Neural crest cell (in vitro differentiated cells): ENCODE results near the gene APOLD1. TPM values are rescaled to one million over a fixed set of nuclear protein-coding genes. Genes with fewer than 3 reads are reported as not detected.

Experiments used
- DNase-seq: peaks from one replicate; pipeline ENCODE4 v3.0.0; 2021; ENCODE audit warnings: low read depth, mixed read lengths, low spot score
- H3K27ac Mint-ChIP-seq: one replicate; pipeline ENCODE4 v1.8.0; 2021; ENCODE audit warnings: mild to moderate bottlenecking, mixed read lengths; ENCODE audit not compliant: unreplicated experiment
- H3K27me3 Mint-ChIP-seq: 2 replicates; pipeline ENCODE4 v1.8.0; 2021; ENCODE audit warnings: low read depth, mild to moderate bottlenecking, mixed read lengths
- H3K36me3 Mint-ChIP-seq: 2 replicates; pipeline ENCODE4 v1.8.0; 2021; ENCODE audit warnings: low read depth, mild to moderate bottlenecking, mixed read lengths
- H3K4me1 Mint-ChIP-seq: 2 replicates; pipeline ENCODE4 v1.8.0; 2021; ENCODE audit warnings: mixed read lengths
- H3K4me3 Mint-ChIP-seq: one replicate; pipeline ENCODE4 v1.8.0; 2021; ENCODE audit warnings: mild to moderate bottlenecking, mixed read lengths
- H3K9me3 Mint-ChIP-seq: 2 replicates; pipeline ENCODE4 v1.8.0; 2021; ENCODE audit warnings: mixed read lengths
- CTCF ChIP-seq: fragments of 200-600 bp; sonication (generic); conservative IDR thresholded peaks from 2 replicates; pipeline ENCODE4 v1.5.0; 2021; ENCODE audit warnings: antibody characterized with exemption, mild to moderate bottlenecking
- total RNA-seq: library from RNA; stranded (reverse); gene quantifications from 2 replicates; pipeline ENCODE4 v1.2.1, GENCODE V29; 2021

Gene APOLD1
- total RNA-seq, 1 donor from 2014 or later, result 4.8 TPM

- no peak overlapping the region for H3K27ac Mint-ChIP-seq
- peaks cover 3% of the 10 kb centered on the region for H3K36me3 Mint-ChIP-seq
- H3K4me3 Mint-ChIP-seq, result no peak overlapping the region
- H3K27me3 Mint-ChIP-seq, result no peaks in the 10 kb centered on the region
- TF ChIP-seq CTCF, result no peak
- H3K9me3 Mint-ChIP-seq, result no peaks in the 10 kb centered on the region
- DNase-seq, result no peak
- H3K4me1 Mint-ChIP-seq, result peaks cover 8% of the 10 kb centered on the region
Observed at GRCh38 chr12:12757121-12757520, 28.3 kb upstream of the APOLD1 start.

DNA sequence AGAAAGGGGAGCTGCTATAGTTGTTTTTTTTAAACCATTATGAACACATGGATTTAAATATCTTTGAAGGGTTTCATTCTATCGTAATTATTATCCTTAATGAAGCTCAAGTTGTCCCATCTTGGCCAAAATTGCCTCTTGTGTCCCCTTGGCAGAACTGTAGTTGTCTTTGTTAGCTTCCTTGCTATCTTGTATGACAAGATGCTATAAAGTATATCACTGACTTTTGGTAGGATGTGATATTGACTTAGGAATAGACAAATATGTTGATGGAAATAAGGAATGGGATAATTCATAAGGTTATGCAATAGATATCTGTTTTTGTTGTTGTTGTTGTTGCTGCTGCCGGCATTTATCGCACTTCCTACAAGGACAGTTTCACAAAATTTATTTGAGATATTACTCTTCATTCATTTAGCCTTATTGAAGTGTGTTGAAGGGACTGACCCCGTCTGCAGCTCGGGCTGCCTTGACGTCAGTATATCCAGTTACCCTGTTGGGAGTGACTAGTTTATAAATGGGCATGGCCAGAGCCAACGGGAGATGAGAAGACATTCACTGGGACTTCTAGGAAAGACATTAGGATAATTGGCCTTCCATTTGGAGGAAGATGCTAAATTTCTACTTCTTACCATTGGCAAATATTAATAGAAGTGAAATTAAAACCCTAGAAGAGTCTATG, 26.1 kb upstream of the APOLD1 start:
- Mint-ChIP-seq H3K4me3 (no peak overlapping the region), H3K27ac (no peak overlapping the region)
- TF ChIP-seq CTCF, result no peak

GRCh38 chr12:12764824-12765223, 20.6 kb upstream of the APOLD1 start:
- Mint-ChIP-seq H3K4me3 (no peak overlapping the region), H3K27ac (no peak overlapping the region), H3K9me3 (no peaks in the 10 kb centered on the region), H3K27me3 (no peaks in the 10 kb centered on the region), H3K4me1 (no peaks in the 10 kb centered on the region), H3K36me3 (peaks cover 5% of the 10 kb centered on the region)
- no peak for DNase-seq
- no peak for TF ChIP-seq CTCF

More for the DNA sequence above, 26.1 kb upstream of the APOLD1 start:
- H3K4me1 Mint-ChIP-seq, result peaks cover 8% of the 10 kb centered on the region
- no peaks in the 10 kb centered on the region for H3K27me3 Mint-ChIP-seq
- H3K9me3 Mint-ChIP-seq, result no peaks in the 10 kb centered on the region
- peaks cover 3% of the 10 kb centered on the region for H3K36me3 Mint-ChIP-seq
- DNase-seq, result no peak

- H3K36me3 Mint-ChIP-seq, result peaks cover 7% of the 10 kb centered on the region
- H3K4me1 Mint-ChIP-seq, result no peaks in the 10 kb centered on the region
- DNase-seq, result no peak
- no peak overlapping the region for H3K27ac Mint-ChIP-seq
- H3K4me3 Mint-ChIP-seq, result no peak overlapping the region
- peaks cover 3% of the 10 kb centered on the region for H3K9me3 Mint-ChIP-seq
- H3K27me3 Mint-ChIP-seq, result no peaks in the 10 kb centered on the region
- no peak for TF ChIP-seq CTCF
Observed at GRCh38 chr12:12770262-12770661, 15.2 kb upstream of the APOLD1 start.

GRCh38 chr12:12774791-12775190, 10.7 kb upstream of the APOLD1 start:
- H3K27ac Mint-ChIP-seq, result no peak overlapping the region
- DNase-seq, result no peak
- no peak overlapping the region for H3K4me3 Mint-ChIP-seq
- peaks cover 5% of the 10 kb centered on the region for H3K4me1 Mint-ChIP-seq
- no peaks in the 10 kb centered on the region for H3K27me3 Mint-ChIP-seq
- peaks cover 5% of the 10 kb centered on the region for H3K36me3 Mint-ChIP-seq
- TF ChIP-seq CTCF, result no peak
- peaks cover 3% of the 10 kb centered on the region for H3K9me3 Mint-ChIP-seq
